ENCODE measurements around the gene SLC9B1.

- no peak for TF ChIP-seq CTCF (CRISPR knock-in tag; IDR thresholded peaks at IDR 0.05)
- no peak for TF ChIP-seq ZNF510 (CRISPR knock-in tag; IDR thresholded peaks at IDR 0.05; ENCODE audit: low read depth)
- TF ChIP-seq REST (IDR thresholded peaks at IDR 0.05; ENCODE audit: borderline replicate concordance in 1 of 2, low read depth in 1 of 2, low read length in 2 of 2) = no peak
These were observed 83.8 kb downstream of the SLC9B1 start for GRCh38 chr4:102935716-102936115.
